CD4-positive, CD25-positive, alpha-beta regulatory T cell (primary cell): ENCODE results near the gene IPO13. TPM values are rescaled to one million over a fixed set of nuclear protein-coding genes. Genes with fewer than 3 reads are reported as not detected.

Experiments used
- ATAC-seq, 2 donors: fragments of 150-1000 bp; cut with Tn5 transposase; one replicate each; pipeline ENCODE4 v1.10.0; 2021; ENCODE audit warnings: low read depth in 2 of 2, moderate number of reproducible peaks in 2 of 2, moderate library complexity in 1 of 2
- DNase-seq, 3 donors: peaks; one replicate each; pipeline versions ENCODE4 v3.0.0 to v3.0.0-alpha.2; 2012 to 2022; ENCODE audit warnings: mixed read lengths in 1 of 3
- H3K27ac ChIP-seq: one replicate; pipeline ENCODE4 v1.7.0; 2013; ENCODE audit warnings: mild to moderate bottlenecking, low read length; ENCODE audit not compliant: insufficient read depth, poor library complexity, severe bottlenecking
- H3K27me3 ChIP-seq: one replicate; pipeline ENCODE4 v1.7.0; 2013; ENCODE audit warnings: low read length; ENCODE audit not compliant: control insufficient read depth, insufficient read depth
- H3K36me3 ChIP-seq: one replicate; pipeline ENCODE4 v1.7.0; 2013; ENCODE audit warnings: mild to moderate bottlenecking, low read length, moderate library complexity; ENCODE audit not compliant: control insufficient read depth, insufficient read depth
- H3K4me1 ChIP-seq: 2 replicates; pipeline ENCODE4 v1.7.0; 2013; ENCODE audit warnings: mild to moderate bottlenecking, low read length; ENCODE audit not compliant: insufficient read depth, control insufficient read depth, poor library complexity, severe bottlenecking
- H3K4me3 ChIP-seq: one replicate; pipeline ENCODE4 v1.7.0; 2013; ENCODE audit warnings: low read depth, mild to moderate bottlenecking, low read length, moderate library complexity
- H3K9me3 ChIP-seq, 2 experiments: 1 replicate in 1 of 2; 2 replicates in 1 of 2; pipeline ENCODE4 v1.7.0; 2013; ENCODE audit warnings: low read length in 2 of 2, mild to moderate bottlenecking in 1 of 2, moderate library complexity in 1 of 2; ENCODE audit not compliant: control insufficient read depth in 2 of 2
- H3K27ac Mint-ChIP-seq, 3 donors: one replicate each; pipeline ENCODE4 v1.8.0; 2020 to 2022; ENCODE audit warnings: mild to moderate bottlenecking in 3 of 3, mixed read lengths in 3 of 3, moderate library complexity in 2 of 3
- H3K27me3 Mint-ChIP-seq: one replicate; pipeline ENCODE4 v1.8.0; 2022; ENCODE audit warnings: mild to moderate bottlenecking, mixed read lengths
- H3K36me3 Mint-ChIP-seq: one replicate; pipeline ENCODE4 v1.8.0; 2020; ENCODE audit warnings: mixed read lengths
- H3K4me1 Mint-ChIP-seq, 4 donors: one replicate each; pipeline ENCODE4 v1.8.0; 2020 to 2022; ENCODE audit warnings: mixed read lengths in 4 of 4, mild to moderate bottlenecking in 1 of 4
- H3K4me3 Mint-ChIP-seq, 4 donors: one replicate each; pipeline ENCODE4 v1.8.0; 2020 to 2022; ENCODE audit warnings: mild to moderate bottlenecking in 4 of 4, mixed read lengths in 4 of 4, moderate library complexity in 3 of 4
- H3K9me3 Mint-ChIP-seq, 7 donors: one replicate each; pipeline ENCODE4 v1.8.0; 2020 to 2022; ENCODE audit warnings: mixed read lengths in 7 of 7, mild to moderate bottlenecking in 3 of 7, moderate library complexity in 2 of 7
- polyA plus RNA-seq, 4 donors: library from polyadenylated mRNA; unstranded; fragments of 300-500 nt; fragmentation: Illumina TruSeq; gene quantifications; one replicate each; pipeline ENCODE4 v1.2.3, GENCODE V29; 2021
- total RNA-seq: library from RNA; stranded (reverse); gene quantifications from one replicate; pipeline ENCODE4 v1.2.3, GENCODE V29; 2022

The IPO13 gene
- total and polyA plus RNA-seq, 5 donors from 2014 or later: 9.4 to 12.6 (median 10.7) TPM

DNA sequence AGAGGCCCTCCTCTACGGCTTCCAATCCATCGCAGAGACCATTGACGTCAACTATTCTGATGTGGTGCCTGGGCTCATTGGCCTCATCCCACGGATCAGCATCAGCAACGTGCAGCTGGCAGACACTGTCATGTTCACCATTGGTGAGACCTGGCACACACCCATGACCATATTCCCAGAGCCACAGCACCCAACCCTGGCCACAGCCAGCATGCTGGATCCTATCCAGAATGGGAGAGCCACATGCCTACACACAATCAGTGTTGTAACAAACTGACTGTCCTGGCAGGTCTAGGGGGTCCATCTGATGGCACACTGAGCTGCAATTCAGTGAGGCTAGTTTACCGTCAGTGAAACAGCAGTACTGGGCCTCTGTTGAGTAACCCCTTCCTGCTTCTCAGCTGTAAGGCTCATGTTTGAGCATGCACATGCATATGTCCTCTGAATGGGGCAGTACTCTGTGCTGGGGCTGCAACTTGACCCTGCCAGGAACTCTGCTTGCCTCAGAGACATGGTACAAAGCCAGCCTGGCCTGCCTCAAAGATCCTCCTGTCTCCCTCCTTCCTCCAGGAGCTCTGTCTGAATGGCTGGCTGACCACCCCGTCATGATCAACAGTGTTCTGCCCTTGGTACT, 10.8 kb downstream of the IPO13 start:
- no peak for ATAC-seq
- H3K4me3 ChIP-seq: no peak overlapping the region
- H3K36me3 ChIP-seq: peaks cover 27% of the 10 kb centered on the region

GRCh38 chr1:43958351-43959255, 11.9 kb downstream of the IPO13 start:
- Histone ChIP-seq H3K27ac (no peak overlapping the region), H3K27me3 (no peaks in the 10 kb centered on the region), H3K4me1 (no peaks in the 10 kb centered on the region), H3K36me3 (peaks cover 32% of the 10 kb centered on the region), H3K9me3 (no peaks in the 10 kb centered on the region), H3K4me3 (no peak overlapping the region)
- peaks cover 32% of the 10 kb centered on the region for H3K36me3 Mint-ChIP-seq
- no peak overlapping the region for H3K27ac Mint-ChIP-seq
- no peak for DNase-seq
- H3K4me3 Mint-ChIP-seq: peak overlapping the region in 1 of 4 donors; percentile 27
- peaks cover 0 to 8% (median 2%) of the 10 kb centered on the region in 4 donors for H3K4me1 Mint-ChIP-seq
- no peak for ATAC-seq
- H3K27me3 Mint-ChIP-seq: no peaks in the 10 kb centered on the region
- H3K9me3 Mint-ChIP-seq: no peaks in the 10 kb centered on the region

More for the DNA sequence above, 10.8 kb downstream of the IPO13 start:
- H3K4me1 ChIP-seq: no peaks in the 10 kb centered on the region
- H3K27ac Mint-ChIP-seq: peak overlapping the region in 1 of 3 donors; percentile 42
- no peaks in the 10 kb centered on the region for H3K9me3 Mint-ChIP-seq
- peak overlapping the region in 1 of 4 donors; percentile 27 for H3K4me3 Mint-ChIP-seq
- H3K4me1 Mint-ChIP-seq: peaks cover 0 to 8% (median 2%) of the 10 kb centered on the region in 4 donors
- H3K9me3 ChIP-seq: no peaks in the 10 kb centered on the region
- peaks cover 31% of the 10 kb centered on the region for H3K36me3 Mint-ChIP-seq
- H3K27me3 Mint-ChIP-seq: no peaks in the 10 kb centered on the region
- H3K27me3 ChIP-seq: no peaks in the 10 kb centered on the region
- DNase-seq: no peak
- no peak overlapping the region for H3K27ac ChIP-seq

DNA sequence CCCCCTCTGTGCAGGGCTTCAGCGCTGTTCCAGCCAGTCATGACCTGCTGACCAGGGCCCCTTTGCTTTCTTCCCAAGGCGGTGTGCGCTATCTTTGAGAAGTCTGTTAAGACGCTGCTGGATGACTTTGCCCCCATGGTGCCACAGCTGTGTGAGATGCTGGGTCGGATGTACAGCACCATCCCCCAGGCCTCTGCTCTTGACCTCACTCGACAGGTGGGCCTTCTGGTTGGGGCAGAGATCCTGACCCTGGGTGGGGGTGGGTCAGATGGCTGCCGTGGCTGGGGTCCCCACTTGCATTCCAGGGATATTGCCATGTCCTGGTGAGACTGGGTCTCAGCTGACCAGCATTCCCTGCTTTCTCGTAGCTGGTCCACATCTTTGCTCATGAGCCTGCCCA, 14.0 kb downstream of the IPO13 start:
- H3K36me3 ChIP-seq: peaks cover 32% of the 10 kb centered on the region
- no peaks in the 10 kb centered on the region for H3K27me3 Mint-ChIP-seq

DNA sequence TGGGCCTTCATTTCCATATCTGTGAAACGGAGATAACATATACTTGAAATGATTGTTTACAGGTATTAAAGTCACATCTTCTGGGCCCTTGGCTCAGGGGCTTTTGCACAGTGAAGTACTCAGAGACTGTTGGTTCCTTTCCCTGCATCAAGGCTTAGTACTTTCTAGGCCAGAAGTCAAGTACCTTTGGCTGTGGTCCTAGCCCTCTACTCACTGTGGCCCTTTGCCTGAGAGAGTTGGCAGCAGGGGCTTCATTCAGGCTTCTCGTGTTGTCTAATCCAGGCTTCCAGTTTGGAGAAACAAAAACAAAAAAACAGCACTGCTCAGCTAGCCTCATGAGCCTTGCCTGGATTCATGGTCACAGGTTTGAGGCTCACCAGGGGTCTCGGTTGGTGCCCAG, 14.9 kb downstream of the IPO13 start:
- Histone ChIP-seq H3K4me3 (no peak overlapping the region), H3K36me3 (peaks cover 30% of the 10 kb centered on the region), H3K27me3 (no peaks in the 10 kb centered on the region), H3K27ac (no peak overlapping the region), H3K9me3 (no peaks in the 10 kb centered on the region), H3K4me1 (no peaks in the 10 kb centered on the region)
- no peaks in the 10 kb centered on the region for H3K9me3 Mint-ChIP-seq
- no peak for DNase-seq
- no peaks in the 10 kb centered on the region for H3K4me1 Mint-ChIP-seq
- ATAC-seq: no peak
- H3K27me3 Mint-ChIP-seq: no peaks in the 10 kb centered on the region
- H3K4me3 Mint-ChIP-seq: no peak overlapping the region
- H3K36me3 Mint-ChIP-seq: peaks cover 34% of the 10 kb centered on the region
- H3K27ac Mint-ChIP-seq: no peak overlapping the region

More for the DNA sequence above, 14.0 kb downstream of the IPO13 start:
- Mint-ChIP-seq H3K4me1 (no peaks in the 10 kb centered on the region), H3K36me3 (peaks cover 32% of the 10 kb centered on the region), H3K27ac (no peak overlapping the region), H3K4me3 (no peak overlapping the region), H3K9me3 (no peaks in the 10 kb centered on the region)
- Histone ChIP-seq H3K4me3 (no peak overlapping the region), H3K9me3 (no peaks in the 10 kb centered on the region), H3K4me1 (no peaks in the 10 kb centered on the region), H3K27ac (no peak overlapping the region), H3K27me3 (no peaks in the 10 kb centered on the region)
- DNase-seq (no peak), ATAC-seq (no peak)

DNA sequence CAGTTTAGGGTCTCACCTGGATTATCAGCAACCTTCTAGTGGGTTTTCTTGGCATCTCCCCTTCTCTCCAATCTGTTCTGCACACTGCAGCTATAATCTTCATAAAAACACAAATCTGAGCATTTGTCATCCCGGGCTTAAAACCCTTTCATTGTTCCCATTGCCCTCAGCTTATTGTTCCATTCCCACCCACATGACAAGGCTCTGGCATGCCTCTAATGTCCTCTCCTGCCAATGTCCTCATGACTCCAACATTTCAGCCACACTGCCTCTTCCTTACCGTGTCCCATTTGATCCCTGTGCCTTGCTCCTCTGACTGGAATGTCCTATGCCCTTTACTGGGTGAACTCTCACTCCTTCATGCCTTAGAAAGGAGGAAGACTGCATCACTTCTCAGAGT, 15.6 kb downstream of the IPO13 start:
- H3K36me3 Mint-ChIP-seq: peaks cover 33% of the 10 kb centered on the region
- DNase-seq (no peak), ATAC-seq (no peak)
- Histone ChIP-seq H3K4me3 (no peak overlapping the region), H3K36me3 (peaks cover 29% of the 10 kb centered on the region), H3K4me1 (no peaks in the 10 kb centered on the region), H3K27ac (no peak overlapping the region), H3K9me3 (no peaks in the 10 kb centered on the region), H3K27me3 (no peaks in the 10 kb centered on the region)
- no peaks in the 10 kb centered on the region for H3K9me3 Mint-ChIP-seq
- H3K27ac Mint-ChIP-seq: peak overlapping the region in 1 of 3 donors; percentile 36
- H3K27me3 Mint-ChIP-seq: no peaks in the 10 kb centered on the region
- no peaks in the 10 kb centered on the region for H3K4me1 Mint-ChIP-seq
- no peak overlapping the region for H3K4me3 Mint-ChIP-seq

DNA sequence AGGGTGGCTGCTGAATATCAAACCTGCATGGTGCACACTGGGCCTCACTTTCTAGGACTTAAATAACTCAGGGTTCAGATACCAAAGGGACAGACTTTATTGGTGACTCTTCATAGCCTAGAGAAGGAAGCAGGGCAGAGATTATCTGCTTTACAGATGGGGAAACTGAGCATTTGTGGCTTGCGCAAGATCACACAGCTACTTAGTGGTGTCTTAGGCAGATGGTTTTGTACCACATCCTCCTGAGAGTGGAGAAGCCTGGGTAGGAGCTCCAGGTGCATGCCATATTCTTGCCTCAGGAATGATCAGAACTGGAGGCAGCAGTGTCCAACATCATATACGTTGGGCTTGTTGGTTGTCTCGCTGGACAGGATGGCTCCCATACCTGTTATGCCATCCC, 16.3 kb downstream of the IPO13 start:
- Mint-ChIP-seq H3K27me3 (no peaks in the 10 kb centered on the region), H3K9me3 (peaks cover 0 to 1% (median 0%) of the 10 kb centered on the region in 7 donors), H3K27ac (no peak overlapping the region), H3K4me3 (peak overlapping the region in 1 of 4 donors; percentile 55), H3K4me1 (no peaks in the 10 kb centered on the region), H3K36me3 (peaks cover 28% of the 10 kb centered on the region)
- no peak for ATAC-seq
- H3K36me3 ChIP-seq: peaks cover 22% of the 10 kb centered on the region
- no peak overlapping the region for H3K27ac ChIP-seq
- no peaks in the 10 kb centered on the region for H3K9me3 ChIP-seq
- DNase-seq: no peak
- no peaks in the 10 kb centered on the region for H3K27me3 ChIP-seq
- H3K4me3 ChIP-seq: no peak overlapping the region
- no peaks in the 10 kb centered on the region for H3K4me1 ChIP-seq

GRCh38 chr1:43963890-43964289, 17.1 kb downstream of the IPO13 start:
- Mint-ChIP-seq H3K9me3 (peaks cover 0 to 1% (median 0%) of the 10 kb centered on the region in 7 donors), H3K27me3 (no peaks in the 10 kb centered on the region), H3K4me1 (peaks cover 0 to 5% (median 0%) of the 10 kb centered on the region in 4 donors), H3K4me3 (no peak overlapping the region), H3K36me3 (peaks cover 20% of the 10 kb centered on the region), H3K27ac (no peak overlapping the region)
- Histone ChIP-seq H3K4me1 (no peaks in the 10 kb centered on the region), H3K9me3 (no peaks in the 10 kb centered on the region), H3K36me3 (peaks cover 14% of the 10 kb centered on the region), H3K4me3 (no peak overlapping the region), H3K27ac (no peak overlapping the region), H3K27me3 (no peaks in the 10 kb centered on the region)
- ATAC-seq: no peak
- no peak for DNase-seq
